Mesenchymal stem cell (in vitro differentiated cells and primary cell): Measurements from ENCODE around the gene COG8.

Experiments
- DNase-seq: peaks from one replicate; pipeline ENCODE4 v3.0.0-alpha.2; 2013
- H2AFZ ChIP-seq: one replicate; pipeline ENCODE4 v1.6.1; 2013; ENCODE audit warnings: low read depth, mild to moderate bottlenecking, control low read depth, inconsistent platforms, low read length, moderate library complexity
- H2AK5ac ChIP-seq: 2 replicates; pipeline ENCODE4 v1.6.1; 2013; ENCODE audit warnings: low read length, moderate library complexity, mild to moderate bottlenecking, inconsistent platforms; ENCODE audit not compliant: severe bottlenecking
- H2BK120ac ChIP-seq: one replicate; pipeline ENCODE4 v1.6.1; 2013; ENCODE audit warnings: low read depth, mild to moderate bottlenecking, inconsistent platforms, low read length, moderate library complexity
- H2BK12ac ChIP-seq, 2 experiments: one replicate each; pipeline ENCODE4 v1.6.1; 2013; ENCODE audit warnings: inconsistent platforms in 2 of 2, low read length in 2 of 2, mild to moderate bottlenecking in 2 of 2, moderate library complexity in 2 of 2, control low read depth in 1 of 2
- H2BK15ac ChIP-seq: one replicate; pipeline ENCODE4 v1.6.1; 2013; ENCODE audit warnings: mild to moderate bottlenecking, low read depth, inconsistent platforms; ENCODE audit not compliant: poor library complexity, severe bottlenecking
- H2BK5ac ChIP-seq: 2 replicates; pipeline ENCODE4 v1.6.1; 2013; ENCODE audit warnings: low read depth, mild to moderate bottlenecking, low read length, control low read depth, inconsistent platforms; ENCODE audit not compliant: poor library complexity, severe bottlenecking
- H3K14ac ChIP-seq, 2 experiments: one replicate each; pipeline ENCODE4 v1.6.1; 2013; ENCODE audit warnings: inconsistent platforms in 2 of 2, low read length in 2 of 2, control low read depth in 1 of 2, mild to moderate bottlenecking in 1 of 2, moderate library complexity in 1 of 2
- H3K18ac ChIP-seq, 2 experiments: one replicate each; pipeline ENCODE4 v1.6.1; 2013; ENCODE audit warnings: inconsistent platforms in 2 of 2, low read length in 2 of 2, control low read depth in 1 of 2, low read depth in 1 of 2, mild to moderate bottlenecking in 1 of 2
- H3K23ac ChIP-seq, 2 experiments: one replicate each; pipeline ENCODE4 v1.6.1; 2013; ENCODE audit warnings: inconsistent platforms in 2 of 2, low read length in 2 of 2, mild to moderate bottlenecking in 2 of 2, moderate library complexity in 2 of 2, control low read depth in 1 of 2
- H3K27ac ChIP-seq: 2 replicates; pipeline ENCODE4 v1.5.1; 2013; ENCODE audit warnings: mild to moderate bottlenecking, moderate library complexity, low read length, control low read depth, inconsistent platforms; ENCODE audit not compliant: poor library complexity, severe bottlenecking
- H3K27me3 ChIP-seq, 2 experiments: 2 replicates each; pipeline versions ENCODE4 v1.6.1 to v1.7.0; 2013; ENCODE audit warnings: low read length in 2 of 2, mild to moderate bottlenecking in 2 of 2, moderate library complexity in 2 of 2, control low read depth in 1 of 2, inconsistent platforms in 1 of 2; ENCODE audit not compliant: control insufficient read depth in 1 of 2, insufficient read depth in 1 of 2
- H3K36me3 ChIP-seq, 2 experiments: 2 replicates each; pipeline versions ENCODE4 v1.6.1 to v1.7.0; 2013; ENCODE audit warnings: low read length in 2 of 2, control low read depth in 1 of 2, inconsistent platforms in 1 of 2, low read depth in 1 of 2, mild to moderate bottlenecking in 1 of 2; ENCODE audit not compliant: insufficient read depth in 2 of 2, control insufficient read depth in 1 of 2
- H3K4ac ChIP-seq, 2 experiments: one replicate each; pipeline ENCODE4 v1.6.1; 2013; ENCODE audit warnings: inconsistent platforms in 2 of 2, low read length in 2 of 2, mild to moderate bottlenecking in 2 of 2, moderate library complexity in 2 of 2, control low read depth in 1 of 2, low read depth in 1 of 2
- H3K4me1 ChIP-seq: 2 replicates; pipeline ENCODE4 v1.6.1; 2013; ENCODE audit warnings: low read depth, low read length, control low read depth; ENCODE audit not compliant: control insufficient read depth, insufficient read depth
- H3K4me2 ChIP-seq: 2 replicates; pipeline ENCODE4 v1.6.1; 2013; ENCODE audit warnings: low read length, mild to moderate bottlenecking, inconsistent platforms; ENCODE audit not compliant: poor library complexity, severe bottlenecking
- H3K4me3 ChIP-seq, 2 experiments: 2 replicates each; pipeline versions ENCODE4 v1.5.1 to v1.7.0; 2013; ENCODE audit warnings: low read length in 2 of 2, mild to moderate bottlenecking in 2 of 2, control low read depth in 1 of 2, low read depth in 1 of 2; ENCODE audit not compliant: insufficient read depth in 1 of 2
- H3K79me1 ChIP-seq: replicated peaks from 2 replicates; pipeline ENCODE4 v1.6.1; 2013; ENCODE audit warnings: mild to moderate bottlenecking, control low read depth, low read length, inconsistent platforms; ENCODE audit not compliant: poor library complexity, severe bottlenecking
- H3K9ac ChIP-seq: 2 replicates; pipeline ENCODE4 v1.7.0; 2013; ENCODE audit warnings: mild to moderate bottlenecking, low read length, moderate library complexity
- H3K9me3 ChIP-seq: 2 replicates; pipeline ENCODE4 v1.7.0; 2013; ENCODE audit warnings: mild to moderate bottlenecking, low read length; ENCODE audit not compliant: control insufficient read depth
- H4K8ac ChIP-seq: one replicate; pipeline ENCODE4 v1.6.1; 2013; ENCODE audit warnings: inconsistent platforms, mild to moderate bottlenecking, low read length, moderate library complexity
- H4K91ac ChIP-seq: one replicate; pipeline ENCODE4 v1.6.1; 2013; ENCODE audit warnings: mild to moderate bottlenecking, low read length, inconsistent platforms
- WGBS: methylation state at CpG from one replicate; pipeline ENCODE4 v1.1.7; 2013; ENCODE audit warnings: mixed read lengths; 5-methylcytosine and 5-hydroxymethylcytosine counted together

COG8 gene

DNA sequence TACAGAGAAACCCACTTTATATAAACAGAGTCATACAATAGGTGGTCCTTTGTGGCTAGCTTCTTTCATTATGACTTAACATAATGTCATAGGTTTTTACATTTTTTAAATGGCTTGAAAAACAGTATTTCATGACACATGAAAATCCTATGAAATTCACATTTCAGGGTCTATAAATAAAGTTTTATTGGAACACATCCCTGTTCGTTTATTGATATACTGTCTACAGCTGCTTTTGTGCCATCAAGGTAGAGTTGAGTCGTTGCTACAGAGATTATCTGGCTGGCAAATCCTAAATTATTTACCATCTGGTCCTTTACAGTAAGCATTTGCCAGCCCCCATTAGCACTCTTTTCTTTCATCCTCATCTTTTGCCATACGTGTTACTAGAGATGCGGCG, 25.9 kb downstream of the COG8 start:
- no peak overlapping the region for H4K91ac ChIP-seq
- peaks cover 6% of the 10 kb centered on the region for H3K4me1 ChIP-seq
- no peak overlapping the region for H2BK15ac ChIP-seq
- H3K23ac ChIP-seq: no peak overlapping the region
- peaks cover 23% of the 10 kb centered on the region for H3K79me1 ChIP-seq
- no peak overlapping the region for H3K4ac ChIP-seq
- no peak overlapping the region for H3K4me2 ChIP-seq
- H2BK120ac ChIP-seq: no peak overlapping the region
- no peaks in the 10 kb centered on the region for H3K9me3 ChIP-seq
- H2AK5ac ChIP-seq: no peak overlapping the region
- H4K8ac ChIP-seq: no peak overlapping the region
- DNase-seq: no peak
- H2AFZ ChIP-seq: no peak overlapping the region
- H3K27me3 ChIP-seq: no peaks in the 10 kb centered on the region
- no peak overlapping the region for H3K27ac ChIP-seq
- H3K9ac ChIP-seq: no peak overlapping the region
- H3K14ac ChIP-seq: no peak overlapping the region
- peaks cover 43 to 49% of the 10 kb centered on the region in 2 experiments for H3K36me3 ChIP-seq
- H2BK5ac ChIP-seq: no peak overlapping the region
- no peak overlapping the region for H2BK12ac ChIP-seq
- WGBS: 97% methylated on average over 5 of the region's 5 CpGs
- H3K4me3 ChIP-seq: no peak overlapping the region
- H3K18ac ChIP-seq: no peak overlapping the region

DNA sequence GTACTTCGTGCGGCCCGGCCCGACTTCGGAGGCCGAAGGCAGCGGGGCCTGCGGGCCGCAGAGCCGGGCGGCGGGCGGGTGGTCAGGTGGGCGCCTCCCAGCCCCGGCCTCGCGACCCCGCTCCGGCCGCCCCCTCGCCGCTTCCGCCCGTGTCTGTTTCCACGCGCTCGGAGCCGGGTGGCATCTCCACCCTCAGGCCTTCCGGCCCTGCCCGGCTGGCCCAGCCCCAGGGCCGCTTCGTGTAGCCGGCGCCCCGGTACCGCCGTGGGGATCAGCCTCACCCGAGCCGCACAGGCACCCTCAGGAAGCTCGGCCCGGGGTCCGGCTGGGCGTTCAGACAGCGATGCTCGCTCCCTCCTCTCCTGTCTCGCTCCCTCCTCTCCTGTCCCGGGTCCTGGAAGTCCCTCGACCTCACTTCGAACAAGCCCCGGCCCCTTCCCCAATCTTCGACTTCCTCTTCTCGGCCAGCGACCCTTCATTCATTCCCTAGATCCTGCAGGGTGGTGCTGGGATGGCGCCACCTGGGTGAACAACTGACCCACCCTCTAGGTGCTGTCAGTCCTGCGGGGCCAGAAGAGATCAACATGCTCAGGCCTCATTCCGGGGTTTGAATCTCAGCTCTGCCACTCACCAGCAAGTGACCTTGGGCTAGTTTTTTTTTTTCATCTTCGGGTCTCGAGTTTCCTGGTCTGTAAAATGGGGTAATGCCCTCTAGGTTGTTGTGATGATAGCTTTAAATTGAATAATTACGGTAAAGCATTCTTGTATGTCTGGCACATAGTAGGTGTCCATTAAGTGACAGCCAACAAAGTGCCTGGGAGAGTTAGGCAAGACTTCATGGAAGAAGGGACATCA, 27.6 kb downstream of the COG8 start:
- peak overlapping the region; percentile 60 for H2AFZ ChIP-seq
- no peak overlapping the region for H2BK120ac ChIP-seq
- peak; percentile 50 for DNase-seq
- H3K18ac ChIP-seq: peak overlapping the region; percentile 46 to 81
- peak overlapping the region in 1 of 2 experiments; percentile 89 for H3K14ac ChIP-seq
- H4K8ac ChIP-seq: peak overlapping the region; percentile 8
- H2BK12ac ChIP-seq: peak overlapping the region in 1 of 2 experiments; percentile 22
- H3K9me3 ChIP-seq: no peaks in the 10 kb centered on the region
- peaks cover 28 to 50% of the 10 kb centered on the region in 2 experiments for H3K36me3 ChIP-seq
- H3K9ac ChIP-seq: peak overlapping the region; percentile 96
- H3K27ac ChIP-seq: peak overlapping the region; percentile 20
- 2% methylated on average over 59 of the region's 59 CpGs for WGBS
- peak overlapping the region; percentile 83 for H3K4me2 ChIP-seq
- peaks cover 6% of the 10 kb centered on the region for H3K4me1 ChIP-seq
- no peak overlapping the region for H2AK5ac ChIP-seq
- H4K91ac ChIP-seq: peak overlapping the region; percentile 43
- peak overlapping the region; percentile 81 to 99 for H3K4me3 ChIP-seq
- H2BK15ac ChIP-seq: no peak overlapping the region
- H2BK5ac ChIP-seq: peak overlapping the region; percentile 3
- H3K27me3 ChIP-seq: no peaks in the 10 kb centered on the region
- H3K79me1 ChIP-seq: peaks cover 15% of the 10 kb centered on the region
- H3K4ac ChIP-seq: peak overlapping the region; percentile 60 to 79
- H3K23ac ChIP-seq: peak overlapping the region in 1 of 2 experiments; percentile 66

DNA sequence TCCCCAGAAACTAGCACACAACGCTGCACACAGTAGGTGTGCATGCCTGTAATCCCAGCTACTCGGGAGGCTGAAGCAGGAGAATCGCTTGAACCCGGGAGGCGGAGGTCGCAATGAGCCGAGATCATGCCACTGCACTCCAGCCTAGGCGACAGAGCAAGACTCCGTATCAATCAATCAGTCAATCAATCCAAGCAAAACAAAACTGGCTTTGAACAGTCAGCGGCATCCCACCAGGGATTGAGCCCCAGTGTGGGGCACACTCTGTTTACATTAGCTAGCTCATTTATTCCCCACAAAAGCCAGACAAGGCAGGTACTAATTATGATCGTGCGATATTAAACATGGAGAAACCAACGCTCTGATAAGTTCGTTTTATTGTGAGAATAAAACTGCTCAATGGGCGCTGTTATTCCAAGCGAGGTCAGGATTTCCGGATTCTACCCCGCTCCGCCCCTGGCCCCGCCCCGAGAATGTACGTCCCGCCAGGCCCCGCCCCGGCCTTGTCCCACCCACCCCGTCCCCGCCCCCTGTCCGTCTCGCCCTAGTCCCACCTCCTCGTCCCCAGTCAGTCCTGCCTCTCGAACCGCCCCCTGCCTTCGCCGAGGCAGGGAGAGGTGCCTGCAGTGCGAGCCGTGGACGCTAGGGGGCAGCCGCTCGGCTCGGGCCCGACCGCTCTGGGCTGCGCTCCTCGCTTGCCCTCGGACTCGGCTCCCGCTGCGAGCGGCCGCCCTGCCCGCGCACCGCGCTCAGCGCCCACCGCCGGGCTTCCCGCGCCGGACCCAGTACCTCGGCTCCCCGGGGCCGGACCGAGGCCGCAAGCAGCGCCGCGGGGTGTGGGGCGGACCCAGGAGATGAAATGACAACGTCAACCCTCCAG, 28.5 kb downstream of the COG8 start, which contains the start of gene VPS4A:
Gene VPS4A (plus strand): TSS at position 698 of the 880 bp plus-strand sequence. CDS start 162 bp downstream, at position 860.
- peak within 1 kb of the TSS; percentile 43 for H4K91ac ChIP-seq
- peak within 1 kb of the TSS in 1 of 2 experiments; percentile 66 for H3K23ac ChIP-seq
- peak within 1 kb of the TSS; percentile 49 for H2AK5ac ChIP-seq
- H3K4me3 ChIP-seq: peak within 1 kb of the TSS; percentile 81 to 99
- H2AFZ ChIP-seq: peak within 1 kb of the TSS; percentile 60
- no peaks in the 10 kb centered on the region for H3K9me3 ChIP-seq
- peak within 1 kb of the TSS; percentile 81 to 90 for H3K18ac ChIP-seq
- peaks cover 20 to 41% of the 10 kb centered on the region in 2 experiments for H3K36me3 ChIP-seq
- peak within 1 kb of the TSS; percentile 62 for H3K27ac ChIP-seq
- H3K14ac ChIP-seq: peak within 1 kb of the TSS in 1 of 2 experiments; percentile 89
- peak within 1 kb of the TSS; percentile 96 for H3K9ac ChIP-seq
- peak within 1 kb of the TSS; percentile 3 for H2BK5ac ChIP-seq
- DNase-seq: peak; percentile 95
- H3K4me1 ChIP-seq: peaks cover 6% of the 10 kb centered on the region
- peak within 1 kb of the TSS; percentile 67 for H2BK120ac ChIP-seq
- H3K4me2 ChIP-seq: peak within 1 kb of the TSS; percentile 83
- 12% methylated on average over 54 of the region's 70 CpGs for WGBS
- peaks cover 6% of the 10 kb centered on the region for H3K79me1 ChIP-seq
- peak within 1 kb of the TSS; percentile 97 for H4K8ac ChIP-seq
- H2BK15ac ChIP-seq: peak within 1 kb of the TSS; percentile 58
- peak within 1 kb of the TSS; percentile 65 to 79 for H3K4ac ChIP-seq
- no peaks in the 10 kb centered on the region for H3K27me3 ChIP-seq
- peak within 1 kb of the TSS in 1 of 2 experiments; percentile 22 for H2BK12ac ChIP-seq
